ENCODE data around the gene GSX2.

Gene GSX2

GRCh38 chr4:54144199-54144598, 44.2 kb downstream of the GSX2 start:
- no peak for DNase-seq
- in situ Hi-C loops (cut with HindIII; ENCODE audit: low pct_ligation_motif_present, low pct_unique_long_range_greater_than_20kb, low sequenced_read_pairs), result no loop called here

- DNase-seq, result no peak
- in situ Hi-C loops (cut with HindIII; ENCODE audit: low pct_ligation_motif_present, low pct_unique_long_range_greater_than_20kb, low sequenced_read_pairs), result no loop called here
Observed at GRCh38 chr4:54144661-54145171, 44.8 kb downstream of the GSX2 start.

- in situ Hi-C loops (cut with HindIII; ENCODE audit: low pct_ligation_motif_present, low pct_unique_long_range_greater_than_20kb, low sequenced_read_pairs), result no loop called here
- no peak for DNase-seq
Observed at GRCh38 chr4:54146139-54146538, 46.2 kb downstream of the GSX2 start.

GRCh38 chr4:54149323-54149722, 49.4 kb downstream of the GSX2 start:
- DNase-seq, result no peak
- in situ Hi-C loops (cut with HindIII; ENCODE audit: low pct_ligation_motif_present, low pct_unique_long_range_greater_than_20kb, low sequenced_read_pairs), result no loop called here

Measured in ACHN (cell line).